Breast epithelium (tissue), 4 donors: ENCODE data around the gene MND1. TPM values are rescaled to one million over a fixed set of nuclear protein-coding genes. Genes with fewer than 3 reads are reported as not detected.
"Not testable (repeated sequence)": the region's sequence is repeated elsewhere in the genome, so short reads cannot be mapped to it uniquely, and the experiment has no call there.

Experiments
- DNase-seq, 2 donors: peaks; one replicate each; pipeline ENCODE4 v3.0.0-alpha.2; 2019; ENCODE audit warnings: low spot score in 2 of 2
- H3K27ac ChIP-seq, 2 donors: fragments of 200-600 bp; sonication (generic) in 1 of 2; one replicate each; pipeline ENCODE4 v1.5.1; 2016 to 2019; ENCODE audit warnings: mild to moderate bottlenecking in 1 of 2
- H3K27me3 ChIP-seq, 2 donors: fragments of 200-600 bp; sonication (generic) in 1 of 2; one replicate each; pipeline versions ENCODE4 v1.5.1 to v1.6.0; 2017 to 2019; ENCODE audit warnings: control low read depth in 1 of 2, mild to moderate bottlenecking in 1 of 2
- H3K36me3 ChIP-seq: fragments of 200-600 bp; one replicate; pipeline ENCODE4 v1.5.1; 2019
- H3K4me1 ChIP-seq, 2 donors: fragments of 200-600 bp; sonication (generic); one replicate each; pipeline ENCODE4 v1.5.1; 2016 to 2019; ENCODE audit warnings: control low read depth in 1 of 2
- H3K4me3 ChIP-seq, 3 donors: fragments of 200-600 bp; sonication (generic); 1 replicate in 2 of 3; 2 replicates in 1 of 3; pipeline ENCODE4 v1.5.1; 2016 to 2019; ENCODE audit warnings: mild to moderate bottlenecking in 3 of 3, moderate library complexity in 2 of 3
- H3K9me3 ChIP-seq, 2 donors: fragments of 200-600 bp; sonication (generic) in 1 of 2; one replicate each; pipeline ENCODE4 v1.5.1; 2016 to 2019; ENCODE audit warnings: control low read depth in 1 of 2
- POLR2A ChIP-seq: fragments of 450-650 bp; IDR thresholded peaks from one replicate; pipeline ENCODE4 v1.6.1; 2016; ENCODE audit warnings: antibody characterized with exemption, mild to moderate bottlenecking, moderate library complexity
- POLR2AphosphoS5 ChIP-seq, 3 donors: sonication (generic); formaldehyde crosslinking; IDR thresholded peaks; one replicate each; pipeline ENCODE4 v1.6.1; 2017; ENCODE audit warnings: antibody characterized with exemption in 3 of 3
- intact Hi-C: fragments of 100-400 bp; cut with DNase I; formaldehyde crosslinking; loops from one replicate; pipeline ENCODE4 v1.15.1; 2023; ENCODE audit warnings: low total_unique reads
- total RNA-seq, 3 donors: library from RNA; depleted of rRNA; stranded (reverse); fragments of >200 nt; gene quantifications; one replicate each; pipeline ENCODE4 v1.1.0, GENCODE V29; 2016
- TF ChIP-seq, protein P1 (sequence below), 3 donors: fragments of 450-650 bp; IDR thresholded peaks; one replicate each; pipeline ENCODE4 v1.5.1; 2016 to 2017; ENCODE audit warnings: antibody characterized with exemption in 3 of 3, mild to moderate bottlenecking in 3 of 3, moderate library complexity in 3 of 3

MND1 gene
- total RNA-seq, 3 donors from 2014 or later: 0.64 TPM; not detected in 2

DNA sequence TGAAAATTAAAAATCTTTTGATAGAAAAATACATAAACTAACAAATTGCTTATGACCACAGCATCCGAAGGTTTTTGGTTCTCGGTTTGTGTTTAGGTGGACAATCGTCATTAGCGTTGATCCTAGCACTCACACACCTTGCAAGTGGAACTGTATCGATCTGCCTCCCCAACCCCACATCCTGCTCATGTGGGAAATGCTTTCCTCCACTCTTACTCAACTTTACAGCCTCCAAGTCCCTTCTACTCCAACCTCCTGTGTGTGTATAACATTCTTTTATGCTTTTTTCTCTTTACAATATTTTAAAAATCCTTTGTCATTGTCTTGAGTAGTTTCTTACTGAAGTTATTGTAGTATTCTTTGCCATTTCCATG, 106.0 kb downstream of the MND1 start:
- DNase-seq: no peak
- no peaks in the 10 kb centered on the region for H3K36me3 ChIP-seq
- TF ChIP-seq POLR2AphosphoS5 (IDR thresholded peaks at IDR 0.05): no peak
- no peak for TF ChIP-seq POLR2A
- TF ChIP-seq, protein P1, sequence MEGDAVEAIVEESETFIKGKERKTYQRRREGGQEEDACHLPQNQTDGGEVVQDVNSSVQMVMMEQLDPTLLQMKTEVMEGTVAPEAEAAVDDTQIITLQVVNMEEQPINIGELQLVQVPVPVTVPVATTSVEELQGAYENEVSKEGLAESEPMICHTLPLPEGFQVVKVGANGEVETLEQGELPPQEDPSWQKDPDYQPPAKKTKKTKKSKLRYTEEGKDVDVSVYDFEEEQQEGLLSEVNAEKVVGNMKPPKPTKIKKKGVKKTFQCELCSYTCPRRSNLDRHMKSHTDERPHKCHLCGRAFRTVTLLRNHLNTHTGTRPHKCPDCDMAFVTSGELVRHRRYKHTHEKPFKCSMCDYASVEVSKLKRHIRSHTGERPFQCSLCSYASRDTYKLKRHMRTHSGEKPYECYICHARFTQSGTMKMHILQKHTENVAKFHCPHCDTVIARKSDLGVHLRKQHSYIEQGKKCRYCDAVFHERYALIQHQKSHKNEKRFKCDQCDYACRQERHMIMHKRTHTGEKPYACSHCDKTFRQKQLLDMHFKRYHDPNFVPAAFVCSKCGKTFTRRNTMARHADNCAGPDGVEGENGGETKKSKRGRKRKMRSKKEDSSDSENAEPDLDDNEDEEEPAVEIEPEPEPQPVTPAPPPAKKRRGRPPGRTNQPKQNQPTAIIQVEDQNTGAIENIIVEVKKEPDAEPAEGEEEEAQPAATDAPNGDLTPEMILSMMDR (IDR thresholded peaks at IDR 0.05): no peak
- no peak overlapping the region for H3K4me3 ChIP-seq
- no peak overlapping the region for H3K27ac ChIP-seq
- no peaks in the 10 kb centered on the region for H3K27me3 ChIP-seq
- intact Hi-C loops: no loop called here
- no peaks in the 10 kb centered on the region for H3K4me1 ChIP-seq
- H3K9me3 ChIP-seq: no peaks in the 10 kb centered on the region

DNA sequence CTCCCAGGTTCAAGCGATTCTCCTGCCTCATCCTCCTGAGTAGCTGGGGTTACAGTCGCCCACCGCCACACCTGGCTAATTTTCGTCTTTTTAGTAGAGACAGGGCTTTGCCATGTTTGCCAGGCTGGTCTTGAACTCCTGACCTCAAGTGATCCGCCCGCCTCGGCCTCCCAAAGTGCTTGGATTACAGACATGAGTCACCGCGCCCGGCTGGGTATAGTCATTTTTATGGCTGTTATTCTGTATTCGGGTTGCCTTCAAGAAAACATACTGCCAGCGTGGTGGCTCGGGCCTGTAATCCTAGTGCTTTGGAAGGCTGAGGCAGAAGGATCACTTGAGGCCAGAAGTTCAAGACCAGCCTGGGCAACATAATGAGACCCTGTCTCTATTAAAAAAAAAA, 106.7 kb downstream of the MND1 start:
- H3K27ac ChIP-seq, H3K4me3 ChIP-seq, H3K4me1 ChIP-seq, DNase-seq, H3K9me3 ChIP-seq, H3K27me3 ChIP-seq, H3K36me3 ChIP-seq, intact Hi-C loops: not testable (repeated sequence)

DNA sequence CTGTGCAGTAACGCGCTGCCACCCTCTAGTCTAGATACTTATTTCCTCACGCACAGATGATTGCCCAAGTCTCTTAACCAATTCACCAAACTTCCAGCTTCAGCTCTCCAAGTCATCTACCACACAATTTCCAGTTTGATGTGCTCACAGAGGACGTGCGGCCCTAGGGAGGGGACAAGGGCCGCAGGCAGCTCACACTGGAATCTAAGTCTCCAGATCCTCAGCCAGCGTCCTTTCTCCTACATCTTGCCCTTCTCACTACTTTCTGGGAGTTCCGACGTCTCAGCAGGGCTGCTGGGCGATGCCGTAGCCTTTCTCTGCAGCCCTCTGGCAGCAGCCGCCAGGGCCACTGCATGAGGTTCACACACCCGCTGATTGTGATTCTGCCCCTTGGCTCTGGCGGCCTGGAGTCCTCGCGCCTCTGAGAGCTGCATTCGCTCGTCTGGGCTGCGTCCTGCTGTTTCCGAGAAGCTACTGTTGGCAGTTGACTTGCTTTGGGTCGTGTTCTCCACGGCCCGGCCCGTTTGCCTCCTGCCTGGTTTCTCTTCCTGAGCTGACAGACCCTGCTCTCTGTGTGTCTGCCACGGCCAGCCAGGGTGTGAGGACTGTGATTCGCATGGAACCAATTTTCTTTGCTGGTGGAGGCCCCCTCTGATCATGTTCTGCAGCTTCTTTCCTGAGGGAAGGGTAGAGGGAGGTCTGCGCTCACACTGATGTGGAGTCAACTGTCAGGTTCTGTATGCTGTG, 107.6 kb downstream of the MND1 start:
- intact Hi-C loops: no loop called here
- H3K4me3 ChIP-seq: no peak overlapping the region
- no peaks in the 10 kb centered on the region for H3K4me1 ChIP-seq
- H3K9me3 ChIP-seq: no peaks in the 10 kb centered on the region
- no peaks in the 10 kb centered on the region for H3K27me3 ChIP-seq
- H3K36me3 ChIP-seq: no peaks in the 10 kb centered on the region
- no peak overlapping the region for H3K27ac ChIP-seq
- no peak for DNase-seq
- TF ChIP-seq, protein P1 (IDR thresholded peaks at IDR 0.05): no peak
- TF ChIP-seq POLR2A (no peak), POLR2AphosphoS5 (IDR thresholded peaks at IDR 0.05) (no peak)

DNA sequence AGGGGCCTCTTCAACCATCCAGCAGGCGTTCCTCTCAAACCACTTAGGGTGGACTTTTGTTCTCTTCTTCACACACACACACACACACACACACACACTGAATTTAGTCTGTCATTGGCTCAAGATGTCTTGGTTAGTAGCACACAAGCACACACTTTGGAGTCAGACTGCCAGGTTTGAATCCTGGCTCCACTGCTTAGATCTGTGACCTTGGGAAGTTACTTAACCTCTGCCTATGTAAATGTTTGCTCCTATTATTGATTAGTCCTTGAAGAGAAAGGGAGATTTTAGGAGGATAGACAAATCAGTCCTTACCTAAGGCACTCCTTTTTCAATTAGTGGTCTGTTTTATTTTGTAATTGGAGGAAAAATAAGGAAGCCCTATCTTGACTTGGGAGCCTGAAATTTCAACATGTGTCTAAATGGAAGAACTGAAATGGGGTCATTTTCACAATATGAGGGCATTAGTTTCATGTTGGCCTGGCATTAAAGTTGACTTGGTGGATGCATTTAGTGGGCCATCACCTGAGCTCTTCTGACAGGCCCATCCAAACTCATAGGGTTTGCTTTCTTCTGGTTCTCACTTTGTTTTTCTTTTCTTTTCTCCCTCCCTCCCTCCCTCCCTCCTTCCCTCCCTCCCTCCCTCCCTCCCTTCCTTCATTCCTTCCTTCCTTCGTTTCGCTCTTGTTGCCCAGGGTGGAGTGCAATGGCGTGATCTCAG, 108.3 kb downstream of the MND1 start:
- Histone ChIP-seq H3K4me1 (no peaks in the 10 kb centered on the region), H3K36me3 (no peaks in the 10 kb centered on the region), H3K4me3 (no peak overlapping the region), H3K27ac (no peak overlapping the region), H3K9me3 (no peaks in the 10 kb centered on the region), H3K27me3 (no peaks in the 10 kb centered on the region)
- DNase-seq: no peak
- intact Hi-C loops: no loop called here
- TF ChIP-seq POLR2AphosphoS5 (IDR thresholded peaks at IDR 0.05): no peak
- no peak for TF ChIP-seq POLR2A
- TF ChIP-seq, protein P1 (IDR thresholded peaks at IDR 0.05): no peak

DNA sequence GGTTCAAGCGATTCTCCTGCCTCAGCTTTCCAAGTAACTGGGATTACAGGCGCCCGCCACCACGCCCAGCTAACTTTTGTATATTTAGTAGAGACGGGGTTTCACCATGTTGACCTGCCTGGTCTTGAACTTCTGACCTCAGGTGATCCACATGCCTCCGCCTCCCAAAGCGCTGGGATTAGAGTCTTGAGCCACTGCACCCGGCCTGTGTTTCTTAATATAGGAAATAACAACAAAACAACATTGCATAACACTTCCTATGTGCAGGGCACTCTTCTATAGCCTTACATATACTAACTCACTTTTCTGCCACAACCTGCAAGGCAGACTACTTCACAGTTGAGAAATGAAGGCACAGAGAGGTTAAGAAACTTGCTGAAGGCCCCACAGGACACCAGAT, 108.9 kb downstream of the MND1 start:
- Histone ChIP-seq H3K36me3 (no peaks in the 10 kb centered on the region), H3K27ac (no peak overlapping the region), H3K4me1 (no peaks in the 10 kb centered on the region), H3K9me3 (no peaks in the 10 kb centered on the region), H3K27me3 (no peaks in the 10 kb centered on the region), H3K4me3 (no peak overlapping the region)
- intact Hi-C loops: no loop called here
- no peak for DNase-seq
- TF ChIP-seq POLR2AphosphoS5 (IDR thresholded peaks at IDR 0.05) (no peak), POLR2A (no peak)
- TF ChIP-seq, protein P1 (IDR thresholded peaks at IDR 0.05): no peak
